ENCODE measurements around the gene RNF146.

GRCh38 chr6:127289934-127290333, 23.3 kb downstream of the RNF146 start:
- TF ChIP-seq ZBTB21 (CRISPR knock-in tag; IDR thresholded peaks at IDR 0.05) (no peak), ZNF740 (CRISPR knock-in tag; IDR thresholded peaks at IDR 0.05) (no peak), CTCF (CRISPR knock-in tag; IDR thresholded peaks at IDR 0.05) (no peak), EED (CRISPR knock-in tag; IDR thresholded peaks at IDR 0.05) (no peak), REST (IDR thresholded peaks at IDR 0.05; ENCODE audit: borderline replicate concordance in 1 of 2, low read depth in 1 of 2, low read length in 2 of 2) (no peak), ZNF83 (CRISPR knock-in tag; IDR thresholded peaks at IDR 0.05; ENCODE audit: borderline replicate concordance) (no peak), BHLHE40 (IDR thresholded peaks at IDR 0.05; ENCODE audit: low read length) (no peak)
